COLO829 (cell line): ENCODE measurements around the gene TOR1AIP2.
A peak's percentile ranks its signal among the peaks of the same experiment; 100 is the strongest.

Experiments
- DNase-seq: peaks from one replicate; pipeline ENCODE4 v3.0.0; 2012; ENCODE audit warnings: low spot score

Gene TOR1AIP2

DNA sequence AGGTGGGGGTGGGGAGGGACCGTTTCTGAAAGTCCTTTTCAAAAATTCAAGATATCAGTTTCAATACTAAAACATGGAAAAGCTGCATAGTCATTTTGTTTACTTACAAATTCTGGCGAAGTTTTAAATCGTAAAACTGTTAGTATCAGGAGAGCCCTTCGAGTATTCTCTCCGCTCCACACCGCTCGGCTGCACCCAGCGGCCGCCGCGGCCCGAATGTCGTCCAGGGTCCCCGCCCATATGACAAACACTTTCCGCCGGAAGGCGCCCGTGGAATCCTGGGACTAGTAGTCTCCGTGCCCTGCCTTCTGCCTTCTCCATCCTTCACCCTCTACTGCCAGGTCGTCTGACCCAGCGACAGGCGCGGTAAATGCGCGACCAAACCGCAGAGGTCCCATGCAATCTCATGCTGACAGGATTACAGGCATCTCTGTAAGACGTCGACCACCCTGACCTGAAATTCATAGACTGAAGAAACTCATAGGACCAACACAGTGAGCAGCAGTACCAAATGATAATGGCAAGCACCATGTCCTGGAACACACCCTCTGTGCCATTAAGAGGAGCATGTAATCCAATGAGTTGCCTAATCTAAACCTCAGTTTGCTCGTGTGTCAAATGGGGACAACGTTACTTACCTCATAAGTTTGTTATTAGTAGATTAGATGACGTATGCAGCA, at the start of gene TOR1AIP2:
Gene TOR1AIP2 (minus strand): TSS at position 218 of the 680 bp plus-strand sequence. CDS start 25,138 bp downstream, outside the sequence.
- DNase-seq: peak; percentile 68

DNA sequence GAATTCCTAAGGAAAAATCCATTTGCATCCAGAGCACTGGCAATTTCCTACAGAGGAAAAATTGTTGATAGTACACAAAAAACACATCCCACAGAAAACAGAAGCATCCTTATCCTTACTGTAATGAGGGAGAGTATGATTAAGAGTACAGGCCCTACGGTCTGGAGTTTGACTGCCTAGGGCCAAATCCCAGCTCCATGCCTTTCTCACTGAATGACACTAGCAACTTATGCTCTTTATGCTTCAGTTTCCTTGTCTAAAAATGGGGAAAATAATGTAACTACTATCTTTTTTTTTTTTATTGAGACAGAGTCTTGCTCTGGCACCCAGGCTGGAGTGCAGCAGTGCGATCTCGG, 49.2 kb upstream of the TOR1AIP2 start:
- no peak for DNase-seq

DNA sequence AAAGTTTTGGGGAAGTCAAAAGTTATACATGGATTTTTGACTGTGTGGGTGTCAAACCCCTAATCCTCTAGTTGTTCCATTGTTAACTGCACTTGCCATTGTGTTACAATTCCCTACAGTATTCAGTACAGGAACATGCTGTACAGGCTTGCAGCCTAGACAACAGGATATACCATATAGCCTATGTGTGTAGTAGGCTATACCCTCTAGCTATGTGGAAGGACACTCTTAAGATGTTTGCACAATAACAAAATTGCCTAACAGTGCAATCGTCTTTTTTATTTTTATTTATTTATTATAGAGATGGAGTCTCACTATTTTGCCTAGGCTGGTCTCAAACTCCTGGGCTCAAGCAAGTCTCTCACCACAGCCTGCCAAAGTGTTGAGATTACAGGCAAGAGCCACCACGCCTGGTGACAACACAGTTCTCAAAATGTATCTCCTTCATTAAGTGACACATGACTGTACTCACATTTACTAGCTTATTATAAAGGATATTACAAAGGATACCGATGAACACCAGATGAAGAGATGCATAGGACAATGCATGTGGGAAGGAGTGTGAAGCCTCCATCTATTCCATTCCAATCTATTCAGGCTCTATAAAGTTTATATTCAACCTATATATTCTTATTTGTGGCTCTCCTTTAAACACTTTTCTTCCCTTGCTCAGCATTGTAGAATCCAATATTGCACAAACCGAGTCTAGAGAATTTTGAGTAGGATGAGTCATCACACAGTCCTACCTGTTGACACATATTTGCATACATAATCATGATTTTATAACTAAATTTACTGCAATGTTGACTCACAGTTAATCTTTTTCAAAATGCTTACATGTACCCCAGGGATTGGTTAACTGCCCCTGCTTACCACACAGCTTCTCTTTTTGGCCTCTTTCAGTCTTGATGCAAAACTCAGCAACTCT, 48.6 kb upstream of the TOR1AIP2 start:
- DNase-seq: no peak

DNA sequence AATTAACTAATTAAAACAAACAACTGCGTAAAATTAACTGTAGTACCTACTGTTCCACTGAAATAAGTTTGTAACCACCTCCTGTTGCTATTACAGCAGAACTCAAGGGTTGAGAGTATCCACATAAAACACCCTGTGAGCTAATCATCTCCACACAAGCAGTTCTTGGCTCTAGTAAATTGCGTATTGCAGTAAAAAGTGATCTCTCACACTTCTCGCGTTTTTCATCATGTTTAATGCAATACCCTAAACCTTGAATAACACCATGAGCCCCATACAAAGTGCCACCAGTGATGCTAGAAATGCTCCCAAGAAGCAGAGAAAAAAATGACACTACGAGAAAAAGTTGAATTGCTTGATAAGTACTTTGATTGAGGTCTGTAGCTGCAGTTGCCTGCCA, 47.7 kb upstream of the TOR1AIP2 start:
- DNase-seq: no peak

DNA sequence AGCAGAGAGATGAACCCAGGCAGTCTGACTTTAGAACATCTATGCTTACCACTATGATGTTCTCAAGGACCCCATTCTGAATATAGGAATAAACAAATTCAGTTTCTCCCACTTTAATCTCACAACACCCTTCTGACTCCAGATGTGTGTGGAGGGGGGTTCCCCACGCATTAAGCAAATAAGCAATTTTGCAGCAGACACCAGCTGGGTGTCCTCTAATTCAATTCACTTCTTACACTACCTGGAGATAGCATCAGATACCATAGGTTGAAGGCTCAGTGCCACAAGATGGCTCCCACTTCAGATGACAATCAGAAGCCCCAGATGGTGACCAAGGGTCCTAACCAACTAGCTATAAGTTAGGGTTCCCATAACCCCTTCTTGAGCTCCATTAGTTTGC, 46.7 kb upstream of the TOR1AIP2 start:
- DNase-seq: no peak

DNA sequence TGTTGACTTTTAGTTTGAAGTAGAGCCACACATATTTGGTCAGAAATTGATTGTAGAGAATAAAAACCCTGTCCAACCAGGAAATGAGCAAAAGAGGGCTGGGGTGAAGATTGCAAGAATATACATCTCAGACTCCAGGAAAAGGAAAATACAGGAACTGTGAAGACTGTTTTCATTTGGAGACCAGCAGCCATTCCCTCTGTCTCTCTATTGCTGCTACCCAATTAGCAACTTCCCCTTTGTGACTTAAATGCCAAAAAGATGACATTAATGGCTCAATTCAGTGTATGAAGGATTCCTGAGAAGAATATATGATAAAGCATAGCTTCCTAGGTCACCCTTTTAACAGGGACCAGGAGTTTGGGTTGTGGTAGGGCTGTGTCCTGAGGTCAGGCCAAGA, 45.4 kb upstream of the TOR1AIP2 start:
- DNase-seq: no peak

DNA sequence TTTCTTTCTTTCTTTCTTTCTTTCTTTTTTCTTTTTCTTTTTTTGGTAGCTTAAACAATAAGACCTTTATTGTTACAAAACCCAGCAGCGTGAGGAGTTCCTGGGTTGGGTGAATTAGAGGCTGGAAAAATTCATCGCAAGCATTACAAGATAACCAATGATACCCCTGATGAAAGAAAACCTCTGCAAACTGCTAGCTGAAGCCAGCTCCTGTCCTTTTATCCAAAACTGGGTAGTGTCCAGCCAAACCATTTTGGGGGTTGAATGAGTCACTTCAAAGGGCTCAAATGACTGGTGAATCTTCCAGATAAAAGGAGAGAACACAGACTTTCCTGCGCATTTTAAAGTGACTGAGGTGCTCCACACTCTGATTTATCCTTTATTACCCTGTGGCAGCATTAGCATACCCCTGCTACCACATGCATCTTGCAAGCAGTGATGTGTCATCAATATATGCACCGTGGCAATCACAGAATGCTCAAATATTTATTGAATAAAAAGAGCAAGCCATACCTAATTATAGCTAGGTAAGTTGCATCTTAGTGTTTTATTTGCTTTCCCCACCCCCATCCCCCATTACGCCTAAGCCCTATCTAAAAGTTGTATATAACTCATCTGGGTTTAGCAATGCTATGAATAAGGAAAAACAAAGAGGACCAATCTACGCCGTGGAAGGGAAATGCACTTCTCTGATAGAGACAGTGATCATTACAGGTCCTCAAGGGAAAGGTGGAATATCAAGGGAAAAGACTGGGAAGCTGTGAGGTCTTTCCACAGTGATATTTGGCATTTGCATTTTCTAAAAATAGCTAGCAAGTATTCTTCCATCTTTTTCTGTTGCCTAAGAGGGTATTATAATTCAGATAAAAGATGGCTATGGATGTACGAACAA, 44.6 kb upstream of the TOR1AIP2 start:
- peak; percentile 67 for DNase-seq

DNA sequence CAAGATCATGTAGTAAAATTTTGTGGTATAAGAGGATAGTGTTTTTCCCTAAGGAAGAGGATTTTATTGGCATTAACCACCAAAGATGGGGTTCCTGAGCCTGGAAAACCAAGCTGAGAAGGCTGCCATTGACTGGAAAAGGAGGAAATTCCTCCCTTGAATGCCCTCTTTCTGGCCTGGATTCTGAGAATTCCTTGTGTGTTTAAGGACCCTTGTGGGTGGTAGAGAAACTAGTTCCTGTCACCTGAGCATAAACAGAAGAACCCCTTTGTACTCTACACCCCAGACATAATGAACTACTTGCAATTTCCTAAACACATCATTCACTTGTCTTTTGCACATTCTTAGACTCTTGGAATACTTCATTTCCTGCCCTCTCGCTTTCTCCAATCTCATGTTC, 43.9 kb upstream of the TOR1AIP2 start:
- DNase-seq: peak; percentile 73

DNA sequence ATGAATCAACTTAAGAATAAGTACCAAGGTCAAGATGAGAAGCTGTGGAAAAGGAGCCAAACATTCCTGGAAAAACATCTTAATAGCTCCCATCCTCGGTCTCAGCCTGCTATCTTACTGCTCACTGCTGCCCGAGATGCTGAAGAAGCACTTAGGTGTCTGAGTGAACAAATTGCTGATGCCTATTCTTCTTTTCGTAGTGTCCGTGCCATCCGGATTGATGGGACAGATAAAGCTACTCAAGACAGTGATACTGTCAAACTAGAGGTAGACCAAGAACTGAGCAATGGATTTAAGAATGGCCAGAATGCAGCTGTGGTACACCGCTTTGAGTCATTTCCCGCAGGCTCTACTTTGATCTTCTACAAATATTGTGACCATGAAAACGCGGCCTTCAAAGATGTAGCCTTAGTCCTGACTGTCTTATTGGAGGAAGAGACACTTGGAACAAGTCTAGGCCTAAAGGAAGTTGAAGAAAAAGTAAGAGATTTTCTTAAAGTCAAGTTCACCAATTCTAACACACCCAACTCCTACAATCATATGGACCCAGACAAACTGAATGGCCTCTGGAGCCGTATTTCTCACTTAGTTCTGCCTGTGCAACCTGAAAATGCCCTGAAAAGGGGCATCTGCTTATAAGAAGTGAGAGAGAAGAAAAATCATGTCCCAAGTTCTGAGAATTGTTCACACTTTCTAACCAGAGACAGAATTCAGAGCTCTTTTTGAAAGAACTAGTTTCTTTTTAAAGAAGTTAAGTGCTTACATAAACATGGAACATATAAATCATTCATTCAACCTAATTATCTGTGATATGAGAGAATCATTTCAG, 40.2 kb upstream of the TOR1AIP2 start:
- DNase-seq: no peak

DNA sequence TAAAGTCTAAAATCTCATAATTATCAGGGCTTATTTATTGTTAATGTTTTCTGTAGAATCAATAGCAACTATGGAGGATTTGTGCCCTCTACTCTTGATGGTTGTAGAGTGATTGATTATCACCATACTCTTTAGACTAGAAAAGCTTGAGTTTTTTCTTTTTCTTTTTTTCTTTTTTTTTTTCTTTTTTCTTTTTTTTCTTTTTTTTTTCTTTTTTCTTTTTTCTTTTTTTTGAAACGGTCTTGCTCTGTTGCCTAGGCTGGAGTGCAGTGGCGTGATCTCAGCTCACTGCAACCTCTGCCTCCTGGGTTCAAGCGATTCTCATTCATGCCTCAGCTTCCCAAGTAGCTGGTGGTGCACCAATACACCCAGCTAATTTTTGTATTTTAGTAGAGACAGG, 34.2 kb upstream of the TOR1AIP2 start:
- no peak for DNase-seq

DNA sequence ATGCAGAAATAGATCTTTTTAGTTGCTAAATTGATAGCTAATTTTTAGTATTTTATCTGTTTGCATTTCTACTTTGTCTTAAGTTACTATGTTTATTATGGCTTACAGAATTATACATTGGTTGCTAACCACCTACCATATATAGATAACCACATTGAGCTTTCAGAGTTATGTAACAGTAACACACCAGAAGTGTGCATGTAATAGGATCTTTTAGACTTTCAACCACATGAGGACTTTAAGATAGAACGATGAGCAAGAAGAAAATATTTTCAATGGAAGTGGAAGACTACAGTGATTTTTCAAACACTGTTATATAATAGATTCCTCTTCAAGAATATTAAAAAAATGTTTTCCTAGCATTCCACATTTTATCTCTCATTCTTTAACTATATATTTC, 33.3 kb upstream of the TOR1AIP2 start:
- DNase-seq: no peak

DNA sequence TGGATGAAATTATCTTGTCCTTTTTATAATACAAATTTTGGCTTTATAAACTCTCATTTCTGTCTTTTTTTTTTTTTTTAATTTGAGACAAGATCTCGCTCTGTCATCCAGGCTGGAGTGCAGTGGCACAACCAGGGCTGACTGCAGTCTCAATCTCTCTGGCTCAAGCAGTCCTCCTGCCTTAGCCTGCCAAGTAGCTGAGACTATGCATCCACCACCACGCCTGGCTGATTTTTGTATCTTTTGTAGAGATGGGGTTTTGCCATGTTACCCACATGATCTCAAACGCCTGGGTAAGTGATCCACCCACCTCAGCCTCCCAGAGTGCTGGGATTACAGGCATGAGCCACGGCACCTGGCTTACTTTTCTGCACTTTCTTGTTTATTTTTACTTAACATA, 12.0 kb upstream of the TOR1AIP2 start:
- DNase-seq: no peak

DNA sequence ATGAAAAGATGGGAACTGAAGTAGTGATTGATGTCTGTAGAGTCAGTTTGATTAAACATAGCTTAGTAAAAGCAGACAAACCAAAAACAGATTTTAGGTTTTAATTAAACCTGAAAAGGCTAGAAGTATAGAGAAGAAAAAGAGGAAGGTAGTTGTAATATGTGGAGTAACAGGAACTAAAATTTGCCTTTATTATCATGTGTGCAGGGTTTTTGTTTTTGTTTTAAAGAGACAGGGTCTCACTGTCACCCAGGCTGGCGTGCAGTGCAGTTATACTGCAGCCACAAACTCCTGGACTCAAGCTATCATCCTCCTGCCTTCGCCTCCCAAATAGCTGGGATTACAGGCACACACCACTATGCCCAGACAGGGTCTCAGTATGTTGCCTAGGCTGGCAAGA, 10.5 kb upstream of the TOR1AIP2 start:
- DNase-seq: no peak

DNA sequence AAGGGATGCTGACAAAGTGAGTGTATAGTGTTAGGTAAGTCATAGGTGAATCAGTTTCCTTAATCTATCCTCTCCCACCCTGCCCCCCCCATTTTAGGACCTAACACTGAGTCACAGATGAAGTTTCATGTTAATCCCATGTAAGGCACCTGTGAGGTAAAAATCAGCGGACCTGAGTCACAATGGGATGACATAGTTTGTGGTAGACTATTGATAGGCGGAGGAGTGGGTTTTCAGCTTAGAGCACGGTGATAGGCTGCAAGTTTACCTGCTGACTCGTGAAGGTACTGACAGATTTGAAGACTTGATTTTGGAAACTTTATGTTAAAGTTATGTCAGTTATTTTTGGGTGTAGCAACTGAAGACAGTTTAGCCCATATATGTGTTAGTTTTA, 6.1 kb upstream of the TOR1AIP2 start:
- no peak for DNase-seq

DNA sequence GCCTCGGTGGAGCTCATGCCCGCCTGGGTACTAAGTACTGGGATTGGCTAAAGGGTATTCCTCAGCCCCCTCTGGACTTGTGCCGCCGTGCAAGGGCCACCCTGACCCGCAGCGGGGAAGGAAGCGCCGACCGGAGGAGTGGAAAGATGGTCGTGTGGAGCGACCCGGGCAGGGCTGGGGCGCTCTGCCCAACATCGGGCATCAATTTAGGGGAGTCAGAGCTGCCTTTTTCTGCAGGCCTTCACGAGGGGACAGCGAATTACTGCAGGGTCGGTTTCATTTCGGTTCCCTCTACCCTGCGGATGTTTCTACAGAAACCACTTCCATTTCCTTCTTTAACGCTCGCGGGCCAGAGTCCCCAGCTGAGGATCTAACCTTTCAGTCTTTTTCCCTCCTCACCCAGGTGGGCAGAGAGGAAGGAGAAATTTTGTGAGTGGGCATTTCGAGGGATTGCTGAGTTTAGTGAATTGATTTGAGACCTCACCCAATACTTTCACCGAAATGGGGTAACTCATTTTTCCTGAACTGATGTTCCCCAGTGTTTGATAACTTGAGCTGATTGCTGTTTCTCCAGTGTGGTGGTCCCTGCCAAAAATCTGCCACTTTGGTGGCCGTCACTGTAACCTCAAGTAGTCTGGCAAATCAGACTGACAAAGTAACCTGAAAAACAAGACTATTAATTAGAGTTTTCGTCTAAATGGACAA, 5.6 kb upstream of the TOR1AIP2 start:
- DNase-seq: no peak

DNA sequence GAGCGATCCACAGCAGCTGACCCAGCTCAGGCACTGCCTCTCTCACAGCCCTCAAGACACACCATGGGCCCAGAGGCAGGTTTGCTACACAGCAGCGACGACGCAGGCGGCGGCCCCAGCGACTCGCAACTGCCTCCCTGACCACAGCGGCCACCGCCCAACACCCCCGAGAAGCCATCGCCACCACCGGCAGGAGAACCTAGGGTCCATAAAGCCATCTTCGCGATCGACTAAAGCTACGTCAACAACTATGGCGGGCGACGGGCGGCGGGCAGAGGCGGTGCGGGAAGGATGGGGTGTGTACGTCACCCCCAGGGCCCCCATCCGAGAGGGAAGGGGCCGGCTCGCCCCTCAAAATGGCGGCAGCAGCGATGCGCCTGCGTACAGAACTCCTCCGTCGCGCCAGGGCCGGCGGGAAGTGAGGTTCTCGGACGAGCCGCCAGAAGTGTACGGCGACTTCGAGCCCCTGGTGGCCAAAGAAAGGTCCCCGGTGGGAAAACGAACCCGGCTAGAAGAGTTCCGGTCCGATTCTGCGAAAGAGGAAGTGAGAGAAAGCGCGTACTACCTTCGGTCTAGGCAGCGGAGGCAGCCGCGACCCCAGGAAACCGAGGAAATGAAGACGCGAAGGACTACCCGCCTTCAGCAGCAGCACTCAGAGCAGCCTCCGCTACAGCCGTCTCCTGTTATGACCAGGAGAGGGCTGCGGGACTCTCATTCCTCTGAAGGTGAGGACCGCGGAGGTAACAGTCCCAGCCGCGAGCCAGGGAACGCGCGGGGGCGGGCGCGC, 4.8 kb upstream of the TOR1AIP2 start, which contains the start of gene TOR1AIP1:
Gene TOR1AIP1 (plus strand): TSS at position 33 of the 787 bp plus-strand sequence. CDS start 218 bp downstream, at position 251.
- peak; percentile 89 for DNase-seq

DNA sequence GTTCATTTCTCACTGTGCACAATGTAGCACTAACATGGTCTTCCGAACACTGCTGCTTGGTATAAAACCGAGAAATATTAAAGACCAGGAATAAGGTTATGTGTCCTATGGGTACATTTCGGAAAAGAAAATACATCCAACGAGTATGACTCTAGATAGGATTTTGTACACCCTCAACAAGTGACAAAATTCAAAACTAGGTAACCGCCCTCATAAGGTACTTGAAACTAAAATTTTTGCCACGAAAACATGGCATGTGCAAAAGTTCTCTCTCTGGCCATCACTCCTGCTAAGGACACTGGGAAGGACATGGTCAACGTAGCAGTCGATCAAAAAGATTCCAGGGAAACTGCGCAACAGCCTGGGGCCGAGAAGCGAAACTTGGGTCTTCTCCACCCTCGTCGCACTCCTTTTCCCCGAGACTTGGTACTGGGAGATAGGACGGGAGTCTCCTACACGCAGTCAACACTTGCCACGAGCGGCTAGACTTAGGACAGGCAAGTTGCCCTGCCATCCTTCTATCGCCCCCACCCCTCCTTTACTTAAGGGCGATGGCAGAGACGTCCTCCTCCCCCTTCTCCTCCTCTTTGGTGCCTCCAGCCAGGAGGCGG, 4.1 kb upstream of the TOR1AIP2 start:
- peak; percentile 84 for DNase-seq

DNA sequence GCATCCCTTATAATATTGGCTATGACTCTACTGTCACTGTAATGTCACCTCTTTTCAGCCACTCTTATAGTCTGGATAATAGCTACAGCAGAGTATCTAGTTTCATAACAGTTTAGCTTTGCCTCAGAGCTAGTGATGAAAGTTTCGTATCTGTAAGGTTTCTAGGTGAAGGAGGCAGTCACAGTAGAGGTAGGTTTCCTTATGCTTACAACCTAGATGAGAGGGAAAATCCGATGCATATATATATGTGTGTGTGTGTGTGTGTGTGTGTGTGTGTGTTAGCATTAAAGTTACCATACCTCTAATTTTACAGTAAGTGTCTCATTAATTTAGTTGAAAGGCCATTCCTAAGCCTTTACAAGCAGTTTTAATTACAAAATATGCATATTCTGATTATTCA, 2.2 kb upstream of the TOR1AIP2 start:
- DNase-seq: no peak

DNA sequence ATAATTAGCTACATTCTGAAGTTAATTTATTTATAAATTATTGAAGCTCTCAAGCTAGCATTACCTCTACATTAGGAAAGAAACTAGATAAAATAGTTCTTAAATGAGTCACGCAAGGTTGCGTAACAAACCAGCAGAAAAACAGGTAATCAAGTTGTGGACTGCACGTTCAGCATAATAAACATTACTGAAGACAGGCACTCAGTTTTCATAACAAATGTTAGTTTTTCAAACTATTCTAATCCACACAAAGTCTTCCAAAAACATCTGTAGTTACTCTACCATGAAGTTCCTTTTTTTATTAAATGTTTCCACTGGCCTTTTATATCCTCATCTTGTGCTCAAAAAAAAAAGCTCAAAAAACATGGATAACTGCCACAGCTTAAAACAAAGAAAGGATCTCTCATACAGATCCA, 1.3 kb downstream of the TOR1AIP2 start:
- DNase-seq: no peak
